A549 (cell line): ENCODE data around the gene TSSK6. TPM values are rescaled to one million over a fixed set of nuclear protein-coding genes. Genes with fewer than 3 reads are reported as not detected.

Source experiments
- ATAC-seq, 2 experiments: fragments of 200-7000 bp in 1 of 2; fragments of >200 bp in 1 of 2; cut with Nextera tagmentation in 1 of 2; cut with Tn5 transposase in 1 of 2; 3 replicates each; pipeline versions ENCODE4 v1.8.0 to v1.9.1; 2018 to 2020; ENCODE audit warnings: mild to moderate bottlenecking in 1 of 2, moderate library complexity in 1 of 2
- CTCF ChIA-PET: fragments of 300-600 bp; sonication (Branson Sonifier 250); formaldehyde crosslinking; extraction: SDS; loops from one replicate; lab custom pipeline; 2021; ENCODE audit warnings: antibody characterized with exemption, inconsistent platforms; lab: Yijun Ruan, JAX
- POLR2A ChIA-PET: fragments of 350-600 bp; formaldehyde crosslinking; extraction: SDS; loops from one replicate; lab custom pipeline; 2021; ENCODE audit warnings: antibody characterized with exemption, inconsistent platforms; lab: Yijun Ruan, JAX
- DNase-seq, 2 experiments: peaks; one replicate each; pipeline versions ENCODE4 v3.0.0 to v3.0.0-alpha.2; 2011 to 2016; ENCODE audit warnings: low read depth in 1 of 2, low spot score in 1 of 2
- FAIRE-seq: peaks from 2 replicates; lab custom pipeline; 2011; peaks lifted over from hg19 to GRCh38; lab: Jason Lieb, UNC
- H3K27ac ChIP-seq, 2 experiments: fragments of >200 bp; sonication (Bioruptor Twin); formaldehyde crosslinking; 3 replicates each; pipeline ENCODE4 v1.5.1; 2016 to 2017
- H3K4me1 ChIP-seq: fragments of >200 bp; sonication (Bioruptor Twin); formaldehyde crosslinking; 3 replicates; pipeline ENCODE4 v1.6.1; 2016
- H3K4me2 ChIP-seq: fragments of >200 bp; sonication (Bioruptor Twin); formaldehyde crosslinking; 3 replicates; pipeline ENCODE4 v1.6.1; 2016
- H3K4me3 ChIP-seq: fragments of >200 bp; sonication (Bioruptor Twin); formaldehyde crosslinking; 3 replicates; pipeline ENCODE4 v1.5.1; 2016
- H3K9me3 ChIP-seq: fragments of >200 bp; sonication (Bioruptor Twin); formaldehyde crosslinking; 3 replicates; pipeline ENCODE4 v1.6.1; 2016
- BCL3 ChIP-seq: fragments of >200 bp; sonication (Bioruptor Twin); formaldehyde crosslinking; IDR thresholded peaks from 3 replicates; pipeline ENCODE4 v1.6.1; 2016
- BHLHE40 ChIP-seq: IDR thresholded peaks from 2 replicates; pipeline ENCODE4 v1.6.1; 2012; ENCODE audit warnings: low read depth, low read length, inconsistent platforms
- CBX8 ChIP-seq: fragments of 200-600 bp; sonication (generic); IDR thresholded peaks from 2 replicates; pipeline ENCODE4 v1.6.1; 2016
- CHD2 ChIP-seq: fragments of 150-350 bp; IDR thresholded peaks from 2 replicates; pipeline ENCODE4 v1.6.1; 2014; ENCODE audit warnings: low read length; ENCODE audit not compliant: partially characterized antibody
- CTCF ChIP-seq: fragments of >200 bp; sonication (Bioruptor Twin); formaldehyde crosslinking; IDR thresholded peaks from 3 replicates; pipeline ENCODE4 v1.5.1; 2016
- E2F6 ChIP-seq: IDR thresholded peaks from 2 replicates; pipeline ENCODE4 v1.6.1; 2012; ENCODE audit warnings: low read depth, borderline replicate concordance
- EHF ChIP-seq: fragments of 250-450 bp; sonication (Bioruptor Pico); IDR thresholded peaks from 2 replicates; pipeline ENCODE4 v1.5.0; 2020; ENCODE audit warnings: mild to moderate bottlenecking
- EHMT2 ChIP-seq: fragments of 200-600 bp; sonication (generic); IDR thresholded peaks from 2 replicates; pipeline ENCODE4 v1.6.1; 2016; ENCODE audit warnings: antibody characterized with exemption, low read depth, mild to moderate bottlenecking, moderate library complexity
- FOXS1 ChIP-seq: fragments of 250-450 bp; sonication (Bioruptor Pico); IDR thresholded peaks from 2 replicates; pipeline ENCODE4 v1.5.0; 2020; ENCODE audit warnings: mild to moderate bottlenecking, moderate library complexity
- HES2 ChIP-seq: fragments of >200 bp; sonication (Bioruptor Twin); formaldehyde crosslinking; IDR thresholded peaks from 2 replicates; pipeline ENCODE4 v1.6.1; 2016
- HEYL ChIP-seq: fragments of 250-450 bp; sonication (Bioruptor Pico); IDR thresholded peaks from 2 replicates; pipeline ENCODE4 v1.8.0; 2021; ENCODE audit warnings: mild to moderate bottlenecking, moderate library complexity
- HMGXB4 ChIP-seq: fragments of 250-450 bp; sonication (Bioruptor Pico); IDR thresholded peaks from 2 replicates; pipeline ENCODE4 v1.5.0; 2021; ENCODE audit warnings: mild to moderate bottlenecking, moderate library complexity, borderline replicate concordance
- HOXB13 ChIP-seq: fragments of 250-450 bp; sonication (Bioruptor Pico); IDR thresholded peaks from 2 replicates; pipeline ENCODE4 v1.5.0; 2020; ENCODE audit warnings: low read depth, mild to moderate bottlenecking, moderate library complexity
- HOXB5 ChIP-seq: fragments of 250-450 bp; sonication (Bioruptor Pico); IDR thresholded peaks from 2 replicates; pipeline ENCODE4 v1.5.0; 2020; ENCODE audit warnings: mild to moderate bottlenecking, moderate library complexity
- JUNB ChIP-seq: fragments of >200 bp; sonication (Bioruptor Twin); formaldehyde crosslinking; IDR thresholded peaks from 2 replicates; pipeline ENCODE4 v1.6.1; 2016
- MAZ ChIP-seq: fragments of 150-350 bp; IDR thresholded peaks from 2 replicates; pipeline ENCODE4 v1.6.1; 2014; ENCODE audit warnings: antibody characterized with exemption, low read depth, low read length, borderline replicate concordance
- MYC ChIP-seq: IDR thresholded peaks from 2 replicates; pipeline ENCODE4 v1.6.1; 2012; ENCODE audit warnings: mild to moderate bottlenecking, inconsistent platforms, low read length, improper control_type of control experiment, borderline replicate concordance
- NR3C1 ChIP-seq: fragments of >200 bp; sonication (Bioruptor Twin); formaldehyde crosslinking; IDR thresholded peaks from 3 replicates; pipeline ENCODE4 v1.6.1; 2017
- PHF8 ChIP-seq: fragments of 200-600 bp; sonication (generic); IDR thresholded peaks from 2 replicates; pipeline ENCODE4 v1.6.1; 2016; ENCODE audit warnings: low read depth, mild to moderate bottlenecking, antibody characterized with exemption, moderate library complexity, borderline replicate concordance
- RARB ChIP-seq: fragments of 250-450 bp; sonication (Bioruptor Pico); IDR thresholded peaks from 2 replicates; pipeline ENCODE4 v1.8.0; 2021; ENCODE audit warnings: mild to moderate bottlenecking, moderate library complexity
- RCOR1 ChIP-seq: fragments of 150-350 bp; IDR thresholded peaks from 2 replicates; pipeline ENCODE4 v1.6.1; 2014; ENCODE audit warnings: antibody characterized with exemption, low read length, low read depth
- RNF2 ChIP-seq: fragments of 200-600 bp; sonication (generic); IDR thresholded peaks from 2 replicates; pipeline ENCODE4 v1.6.1; 2016; ENCODE audit warnings: low read depth, mild to moderate bottlenecking, antibody characterized with exemption, moderate library complexity, borderline replicate concordance
- SMC3 ChIP-seq: fragments of >200 bp; sonication (Bioruptor Twin); formaldehyde crosslinking; IDR thresholded peaks from 3 replicates; pipeline ENCODE4 v1.6.1; 2018; ENCODE audit warnings: inconsistent platforms
- SREBF2 ChIP-seq: fragments of 450-650 bp; IDR thresholded peaks from 2 replicates; pipeline ENCODE4 v1.6.1; 2014; ENCODE audit warnings: mild to moderate bottlenecking, moderate library complexity
- TP53 ChIP-seq: fragments of 250-450 bp; sonication (Bioruptor Pico); IDR thresholded peaks from 2 replicates; pipeline ENCODE4 v1.5.0; 2021; ENCODE audit warnings: mild to moderate bottlenecking, moderate library complexity
- ZNF302 ChIP-seq: fragments of 250-450 bp; sonication (Bioruptor Pico); IDR thresholded peaks from 2 replicates; pipeline ENCODE4 v1.9.0; 2021; ENCODE audit warnings: inconsistent platforms, mild to moderate bottlenecking, moderate library complexity
- ZSCAN20 ChIP-seq: fragments of 250-450 bp; sonication (Bioruptor Pico); IDR thresholded peaks from 2 replicates; pipeline ENCODE4 v1.8.0; 2022; ENCODE audit warnings: mild to moderate bottlenecking, moderate library complexity
- WGBS: methylation state at CpG from one replicate; pipeline ENCODE4 v1.1.6; 2017; ENCODE audit errors: missing lambda C conversion rate; 5-methylcytosine and 5-hydroxymethylcytosine counted together
- polyA plus RNA-seq, 4 experiments: library from polyadenylated mRNA; depleted of rRNA in 3 of 4; stranded (reverse); fragments of >200 nt; fragmentation: RNase III in 1 of 4; extraction: RNeasy Plus Mini Kit Qiagen cat#74134 plus additional on column Dnase treatment in 1 of 4; gene quantifications; 2 replicates in 3 of 4; 3 replicates in 1 of 4; pipeline ENCODE4 v1.2.3, GENCODE V29; 2011 to 2017

Gene TSSK6
- polyA plus RNA-seq, 2 of the 4 experiments (the other 2 are of a cell fraction) = 1.4 to 1.8 TPM

- Histone ChIP-seq H3K4me2 (no peak overlapping the region), H3K4me1 (no peaks in the 10 kb centered on the region), H3K9me3 (peaks cover 19% of the 10 kb centered on the region; the same call in 2 of the 3 replicates), H3K27ac (no peak overlapping the region), H3K4me3 (no peak overlapping the region)
- no peak for DNase-seq
- ChIA-PET CTCF (interaction anchor here (1.2 to 1.4 kb wide), 2 partner anchors 10 to 129 kb away, joined by 3 to 4 read pairs; no protein-coding TSS in a partner anchor), POLR2A (interaction anchor here (0.7 kb wide), 1 partner anchor 17 kb away, joined by 4 read pairs; no protein-coding TSS in a partner anchor)
- 85% methylated on average over 6 of the region's 6 CpGs for WGBS
- FAIRE-seq = no peak
- no peak for TF ChIP-seq RNF2
- TF ChIP-seq PHF8 = no peak
- no peak for TF ChIP-seq EHF
- no peak for TF ChIP-seq RARB (CRISPR knock-in tag)
- no peak for TF ChIP-seq TP53 (CRISPR knock-in tag)
- TF ChIP-seq BCL3 = no peak
- no peak for TF ChIP-seq JUNB
- TF ChIP-seq MYC = no peak
- no peak for TF ChIP-seq E2F6
- no peak for TF ChIP-seq NR3C1
- no peak for TF ChIP-seq HMGXB4 (CRISPR knock-in tag)
- TF ChIP-seq HOXB5 (CRISPR knock-in tag) = no peak
- TF ChIP-seq MAZ = no peak
- TF ChIP-seq BHLHE40 = no peak
- TF ChIP-seq HEYL (CRISPR knock-in tag) = no peak
- no peak for TF ChIP-seq ZSCAN20 (CRISPR knock-in tag)
- ATAC-seq = no peak
Observed at GRCh38 chr19:19471682-19472081, 43.7 kb downstream of the TSSK6 start.

- Histone ChIP-seq H3K4me1 (no peaks in the 10 kb centered on the region), H3K9me3 (peaks cover 19% of the 10 kb centered on the region; the same call in 2 of the 3 replicates), H3K27ac (no peak overlapping the region), H3K4me3 (no peak overlapping the region), H3K4me2 (no peak overlapping the region)
- DNase-seq (no peak), FAIRE-seq (no peak), ATAC-seq (no peak)
- 94% methylated on average over 3 of the region's 3 CpGs for WGBS
- ChIA-PET POLR2A (interaction anchor here (0.7 kb wide), 1 partner anchor 46 kb away, joined by 5 read pairs; no protein-coding TSS in a partner anchor), CTCF (no interaction called here)
- no peak for TF ChIP-seq RCOR1
- TF ChIP-seq ZSCAN20 (CRISPR knock-in tag) = no peak
- no peak for TF ChIP-seq BHLHE40
- no peak for TF ChIP-seq E2F6
- TF ChIP-seq EHMT2 = no peak
- no peak for TF ChIP-seq SREBF2
- no peak for TF ChIP-seq TP53 (CRISPR knock-in tag)
- no peak for TF ChIP-seq CTCF
- TF ChIP-seq FOXS1 (CRISPR knock-in tag) = no peak
- TF ChIP-seq SMC3 = no peak
- TF ChIP-seq HMGXB4 (CRISPR knock-in tag) = no peak
- no peak for TF ChIP-seq ZNF302 (CRISPR knock-in tag)
- TF ChIP-seq EHF = no peak
- TF ChIP-seq CBX8 = no peak
- TF ChIP-seq BCL3 = no peak
- TF ChIP-seq CHD2 = no peak
- TF ChIP-seq HES2 = no peak
- TF ChIP-seq NR3C1 = no peak
- TF ChIP-seq HOXB13 (CRISPR knock-in tag) = no peak
Observed at GRCh38 chr19:19470579-19470978, 44.8 kb downstream of the TSSK6 start.
